Coronary artery (tissue), 2 donors: ENCODE data around the gene IGLL5.

Source experiments
- DNase-seq: peaks from one replicate; pipeline ENCODE4 v3.0.0-alpha.2; 2017; ENCODE audit warnings: low spot score
- H3K27ac ChIP-seq, 2 donors: fragments of 200-600 bp; sonication (generic); one replicate each; pipeline ENCODE4 v1.5.1; 2016 to 2019
- H3K4me3 ChIP-seq: fragments of 200-600 bp; sonication (generic); 2 replicates; pipeline ENCODE4 v1.5.1; 2016; ENCODE audit warnings: mild to moderate bottlenecking, moderate library complexity
- CTCF ChIP-seq: fragments of 200-600 bp; sonication (generic); IDR thresholded peaks from one replicate; pipeline ENCODE4 v1.5.1; 2019; ENCODE audit warnings: antibody characterized with exemption

The IGLL5 gene

GRCh38 chr22:22855085-22855484 lies 32.5 kb upstream of the IGLL5 start:
- H3K27ac ChIP-seq = no peak overlapping the region
- DNase-seq = no peak
- TF ChIP-seq CTCF = no peak
- H3K4me3 ChIP-seq = no peak overlapping the region

DNA sequence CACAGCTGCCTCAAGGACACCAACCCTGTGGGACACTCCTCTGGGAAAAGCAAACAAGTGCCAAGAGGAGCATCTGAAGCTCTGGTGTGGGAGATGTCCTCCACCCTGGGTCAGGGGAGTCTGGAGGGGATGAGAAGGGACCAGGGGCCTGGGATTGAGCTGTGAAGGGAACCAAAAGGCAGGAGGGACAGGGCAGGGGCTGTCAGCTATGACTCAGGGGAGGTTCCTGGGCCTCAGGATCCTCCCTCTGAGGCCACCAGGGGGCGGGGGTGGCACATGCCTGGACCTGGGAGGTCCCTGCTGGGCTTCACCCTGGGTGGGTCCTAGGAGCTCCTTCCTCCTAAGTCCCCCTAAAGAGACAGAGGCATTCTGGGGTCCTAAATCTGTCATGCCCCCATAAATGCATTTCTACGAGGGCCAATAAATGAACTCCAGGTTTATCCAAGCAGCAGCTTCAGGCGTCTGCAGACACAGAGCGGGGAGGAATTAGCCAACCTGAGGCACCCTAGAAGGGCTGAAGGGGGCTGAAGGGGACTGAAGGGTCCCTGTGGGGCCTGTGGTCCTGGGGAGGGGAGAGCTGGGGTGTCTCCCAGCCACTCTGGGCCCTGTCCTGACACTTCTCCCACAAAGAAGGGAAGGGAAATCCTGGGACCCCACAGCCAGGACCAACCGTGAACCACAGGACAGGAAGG lies 31.9 kb upstream of the IGLL5 start:
- DNase-seq = no peak

GRCh38 chr22:22856364-22856763 lies 31.3 kb upstream of the IGLL5 start:
- no peak for DNase-seq
- Histone ChIP-seq H3K27ac (no peak overlapping the region), H3K4me3 (no peak overlapping the region)
- no peak for TF ChIP-seq CTCF

More for the DNA sequence above, 31.9 kb upstream of the IGLL5 start:
- H3K27ac ChIP-seq = no peak overlapping the region
- no peak for TF ChIP-seq CTCF
- H3K4me3 ChIP-seq = no peak overlapping the region

DNA sequence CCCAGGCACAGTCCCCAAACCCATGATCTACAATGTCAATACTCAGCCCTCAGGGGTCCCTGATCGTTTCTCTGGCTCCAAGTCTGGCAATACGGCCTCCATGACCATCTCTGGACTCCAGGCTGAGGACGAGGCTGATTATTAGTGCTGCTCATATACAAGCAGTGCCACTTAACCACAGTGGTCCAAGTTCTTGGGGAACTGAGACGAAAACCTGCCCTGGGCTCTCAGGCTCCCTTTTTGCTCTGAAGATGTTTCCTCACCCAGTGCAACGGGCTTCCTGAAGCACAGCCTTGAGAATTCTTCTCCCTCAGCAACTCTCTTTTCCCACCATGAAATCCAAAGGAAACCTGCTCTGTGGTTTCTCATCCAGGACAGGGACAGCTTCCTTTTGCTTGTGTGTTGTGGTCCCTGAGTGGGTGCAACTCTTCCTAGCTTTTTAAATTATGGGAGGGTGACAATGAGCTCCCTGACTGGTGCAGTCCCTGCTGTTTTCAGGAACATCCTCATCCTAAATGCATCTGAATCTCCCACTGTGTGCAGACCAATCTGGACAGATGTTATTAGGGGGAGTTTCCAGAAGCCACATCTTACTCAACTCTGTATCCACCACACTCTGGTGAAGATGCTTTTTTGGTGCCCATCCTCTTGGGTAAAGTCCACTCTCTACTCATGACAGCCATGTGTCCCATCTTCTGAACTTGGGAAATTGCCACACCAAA lies 30.6 kb upstream of the IGLL5 start:
- H3K4me3 ChIP-seq = no peak overlapping the region
- DNase-seq = no peak
- H3K27ac ChIP-seq = no peak overlapping the region
- no peak for TF ChIP-seq CTCF

DNA sequence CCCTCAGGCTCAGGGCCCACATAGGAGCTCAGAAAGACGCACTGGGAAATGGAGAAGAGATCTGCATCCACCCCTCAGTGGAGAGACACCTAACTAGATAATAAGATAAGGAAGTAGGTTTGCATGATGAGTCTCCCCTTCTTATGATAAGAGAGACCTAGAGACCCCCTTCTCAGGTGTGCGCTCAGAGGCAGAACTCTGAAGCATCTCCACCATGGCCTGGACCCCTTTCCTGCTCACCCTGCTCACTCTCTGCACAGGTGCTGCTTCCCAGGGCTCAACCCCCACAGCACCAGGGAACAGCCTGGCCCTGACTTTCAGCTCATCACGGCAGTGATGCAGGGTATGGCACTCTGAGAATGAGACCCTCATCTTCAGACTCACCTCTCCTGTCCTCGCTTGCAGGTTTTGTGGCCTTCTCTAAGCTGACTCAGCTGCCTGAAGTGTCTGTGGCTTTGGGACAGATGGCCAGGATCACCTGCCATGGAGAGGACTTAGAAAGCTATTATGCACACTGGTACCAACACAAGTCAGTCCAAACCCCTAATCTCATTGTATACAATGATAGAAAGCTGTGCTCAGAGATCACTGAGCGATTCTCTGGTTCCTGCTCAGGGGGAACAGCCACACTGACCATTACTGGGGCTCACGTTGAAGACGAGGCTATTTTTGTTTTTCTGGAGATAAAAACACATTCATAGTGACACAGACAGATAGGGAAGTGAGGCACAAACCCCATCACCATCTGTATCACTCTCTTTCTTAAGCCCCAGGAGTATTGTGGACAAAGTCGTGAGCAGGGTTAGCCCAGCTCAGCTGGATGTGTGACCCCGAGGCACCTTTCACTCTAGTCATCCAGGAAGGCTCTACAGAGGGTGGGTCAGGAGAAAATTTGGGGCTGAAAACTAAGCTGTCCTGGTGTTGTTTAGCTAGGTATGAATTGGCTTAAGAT lies 29.7 kb upstream of the IGLL5 start:
- no peak for DNase-seq
- no peak for TF ChIP-seq CTCF
- Histone ChIP-seq H3K4me3 (no peak overlapping the region), H3K27ac (no peak overlapping the region)

DNA sequence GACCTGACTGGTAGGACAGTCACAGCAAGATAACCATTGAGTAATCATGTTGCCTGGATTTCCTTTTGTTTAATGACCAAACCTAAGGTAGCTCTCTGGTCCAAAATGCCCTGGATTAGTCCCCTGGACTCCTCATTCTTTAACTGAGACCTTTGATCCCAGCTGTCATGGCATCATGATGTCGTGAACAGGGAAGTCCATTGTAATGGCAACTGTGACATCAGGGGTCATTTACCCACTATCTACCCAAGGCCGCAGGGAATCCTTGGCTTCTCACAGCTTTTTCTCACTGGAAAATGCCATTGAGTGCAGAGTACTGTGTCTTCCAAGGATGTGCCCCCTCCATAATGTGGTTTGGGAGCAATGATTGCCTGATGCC lies 29.1 kb upstream of the IGLL5 start:
- TF ChIP-seq CTCF = no peak
- no peak overlapping the region for H3K4me3 ChIP-seq
- H3K27ac ChIP-seq = no peak overlapping the region
- no peak for DNase-seq
